ENCODE data around the gene AGBL4.

Gene AGBL4

DNA sequence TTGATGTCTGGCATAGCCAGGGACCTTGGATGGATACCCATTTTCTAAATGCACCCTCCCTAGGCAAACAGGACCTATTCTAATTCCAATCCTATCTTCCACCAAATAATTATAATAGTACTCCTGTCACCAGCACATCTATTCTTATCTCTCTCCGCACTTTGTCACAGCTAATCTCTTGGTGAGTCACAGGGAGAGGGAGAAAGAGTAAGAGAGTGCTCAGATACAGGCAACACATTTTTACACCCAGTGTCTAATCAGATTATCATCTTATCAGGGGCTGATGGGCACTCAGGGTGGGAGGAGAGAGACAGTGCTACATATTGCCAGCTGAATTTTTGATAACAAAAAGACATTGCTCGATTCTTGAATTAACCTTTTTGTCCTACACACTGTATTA lies 972.1 kb downstream of the AGBL4 start:
- H3K27ac ChIP-seq: no peak overlapping the region
- no peaks in the 10 kb centered on the region for H3K4me1 ChIP-seq (ENCODE audit: control insufficient read depth in 1 of 2, insufficient read depth in 1 of 2, low read depth in 1 of 2, low read length in 1 of 2)
- TF ChIP-seq, protein P1, sequence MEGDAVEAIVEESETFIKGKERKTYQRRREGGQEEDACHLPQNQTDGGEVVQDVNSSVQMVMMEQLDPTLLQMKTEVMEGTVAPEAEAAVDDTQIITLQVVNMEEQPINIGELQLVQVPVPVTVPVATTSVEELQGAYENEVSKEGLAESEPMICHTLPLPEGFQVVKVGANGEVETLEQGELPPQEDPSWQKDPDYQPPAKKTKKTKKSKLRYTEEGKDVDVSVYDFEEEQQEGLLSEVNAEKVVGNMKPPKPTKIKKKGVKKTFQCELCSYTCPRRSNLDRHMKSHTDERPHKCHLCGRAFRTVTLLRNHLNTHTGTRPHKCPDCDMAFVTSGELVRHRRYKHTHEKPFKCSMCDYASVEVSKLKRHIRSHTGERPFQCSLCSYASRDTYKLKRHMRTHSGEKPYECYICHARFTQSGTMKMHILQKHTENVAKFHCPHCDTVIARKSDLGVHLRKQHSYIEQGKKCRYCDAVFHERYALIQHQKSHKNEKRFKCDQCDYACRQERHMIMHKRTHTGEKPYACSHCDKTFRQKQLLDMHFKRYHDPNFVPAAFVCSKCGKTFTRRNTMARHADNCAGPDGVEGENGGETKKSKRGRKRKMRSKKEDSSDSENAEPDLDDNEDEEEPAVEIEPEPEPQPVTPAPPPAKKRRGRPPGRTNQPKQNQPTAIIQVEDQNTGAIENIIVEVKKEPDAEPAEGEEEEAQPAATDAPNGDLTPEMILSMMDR (IDR thresholded peaks at IDR 0.05): no peak
- H3K27me3 ChIP-seq: no peaks in the 10 kb centered on the region
- H3K9me3 ChIP-seq: no peaks in the 10 kb centered on the region
- H3K4me3 ChIP-seq (ENCODE audit: low read depth in 1 of 2, low read length in 1 of 2): no peak overlapping the region
- no peaks in the 10 kb centered on the region for H3K36me3 ChIP-seq

DNA sequence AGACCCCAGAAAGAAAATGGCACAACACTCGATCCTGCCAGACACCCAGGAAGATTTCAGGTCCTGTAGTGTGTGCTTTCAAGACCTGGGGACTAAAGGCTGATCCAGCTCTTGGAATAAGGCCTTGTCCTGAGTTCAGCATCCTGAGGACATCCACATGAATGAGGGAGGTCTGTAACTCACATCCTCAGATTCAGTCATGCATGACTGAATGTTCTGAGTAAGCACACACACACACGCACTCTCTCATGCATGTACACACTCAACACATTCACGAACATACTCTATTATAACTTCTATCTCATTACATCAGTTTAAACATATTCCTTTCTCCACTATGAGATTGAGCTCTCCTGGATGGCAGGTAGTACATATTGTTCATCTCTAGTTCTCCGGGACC lies 973.7 kb downstream of the AGBL4 start:
- no peaks in the 10 kb centered on the region for H3K4me1 ChIP-seq (ENCODE audit: control insufficient read depth in 1 of 2, insufficient read depth in 1 of 2, low read depth in 1 of 2, low read length in 1 of 2)
- no peaks in the 10 kb centered on the region for H3K9me3 ChIP-seq
- H3K27ac ChIP-seq: no peak overlapping the region
- H3K36me3 ChIP-seq: no peaks in the 10 kb centered on the region
- H3K4me3 ChIP-seq (ENCODE audit: low read depth in 1 of 2, low read length in 1 of 2): no peak overlapping the region
- no peaks in the 10 kb centered on the region for H3K27me3 ChIP-seq
- TF ChIP-seq, protein P1 (IDR thresholded peaks at IDR 0.05): no peak

DNA sequence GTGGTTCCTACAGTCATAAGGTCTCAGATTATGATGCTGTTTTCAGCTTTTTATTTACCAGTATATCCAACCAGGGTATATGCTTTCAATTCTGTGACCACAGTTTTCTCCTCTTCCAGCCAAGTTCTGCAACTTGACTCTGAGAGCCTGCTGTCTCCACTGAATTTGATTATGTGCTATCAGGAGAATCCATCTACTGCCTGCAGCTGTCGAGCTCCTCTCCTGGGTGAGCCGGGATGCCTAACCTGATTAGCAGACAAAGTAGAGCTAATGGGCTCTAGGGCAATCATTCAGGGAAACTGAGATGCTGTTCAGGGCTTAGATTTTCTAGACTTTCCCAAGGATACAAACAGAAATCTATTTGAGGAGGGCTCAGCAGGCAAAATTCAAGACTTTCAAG lies 975.6 kb downstream of the AGBL4 start:
- H3K9me3 ChIP-seq: no peaks in the 10 kb centered on the region
- no peaks in the 10 kb centered on the region for H3K36me3 ChIP-seq
- no peaks in the 10 kb centered on the region for H3K27me3 ChIP-seq
- no peaks in the 10 kb centered on the region for H3K4me1 ChIP-seq (ENCODE audit: control insufficient read depth in 1 of 2, insufficient read depth in 1 of 2, low read depth in 1 of 2, low read length in 1 of 2)
- H3K27ac ChIP-seq: no peak overlapping the region
- no peak overlapping the region for H3K4me3 ChIP-seq (ENCODE audit: low read depth in 1 of 2, low read length in 1 of 2)
- TF ChIP-seq, protein P1 (IDR thresholded peaks at IDR 0.05): no peak

DNA sequence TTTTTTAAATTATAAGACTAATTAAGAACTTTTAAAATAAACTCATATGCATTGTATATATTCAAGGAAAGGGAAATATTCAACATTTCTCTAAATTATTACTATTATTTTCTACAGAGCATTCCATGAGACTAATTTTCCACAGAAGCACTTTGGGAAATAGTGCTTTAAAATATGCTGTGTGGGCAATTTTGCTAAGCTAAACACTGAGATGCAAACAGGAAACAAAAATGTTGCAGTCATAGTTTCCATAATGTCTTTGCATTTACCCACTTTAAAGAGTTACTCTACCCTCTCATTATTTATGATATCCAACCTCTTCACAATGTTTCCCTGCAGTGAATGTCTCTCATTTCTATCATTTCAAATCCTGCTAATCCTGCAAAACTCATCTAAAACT lies 977.4 kb downstream of the AGBL4 start:
- H3K27me3 ChIP-seq: no peaks in the 10 kb centered on the region
- no peak overlapping the region for H3K27ac ChIP-seq
- H3K4me3 ChIP-seq (ENCODE audit: low read depth in 1 of 2, low read length in 1 of 2): no peak overlapping the region
- H3K36me3 ChIP-seq: no peaks in the 10 kb centered on the region
- no peaks in the 10 kb centered on the region for H3K9me3 ChIP-seq
- H3K4me1 ChIP-seq (ENCODE audit: control insufficient read depth in 1 of 2, insufficient read depth in 1 of 2, low read depth in 1 of 2, low read length in 1 of 2): no peaks in the 10 kb centered on the region
- TF ChIP-seq, protein P1 (IDR thresholded peaks at IDR 0.05): no peak

DNA sequence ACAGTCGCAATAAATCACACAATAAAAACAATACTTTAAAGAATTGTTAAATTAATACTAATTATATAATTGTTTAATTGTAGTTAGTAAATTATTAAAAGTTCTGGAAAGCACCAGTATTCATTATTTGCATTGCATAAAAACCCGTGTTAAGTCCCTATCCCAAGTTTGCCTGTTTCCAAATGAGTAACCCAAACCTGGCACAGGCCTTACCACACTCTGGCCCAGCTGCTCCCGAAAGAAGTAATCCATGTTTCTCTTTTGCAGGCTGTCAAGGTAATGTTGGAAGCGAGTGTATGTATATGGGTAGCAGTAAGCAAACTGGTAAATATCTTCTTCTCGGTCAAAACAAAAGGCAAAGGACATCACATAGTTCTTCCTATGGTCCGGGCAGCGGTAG lies 978.4 kb downstream of the AGBL4 start:
- H3K27me3 ChIP-seq: no peaks in the 10 kb centered on the region
- H3K4me1 ChIP-seq (ENCODE audit: control insufficient read depth in 1 of 2, insufficient read depth in 1 of 2, low read depth in 1 of 2, low read length in 1 of 2): no peaks in the 10 kb centered on the region
- TF ChIP-seq, protein P1 (IDR thresholded peaks at IDR 0.05): no peak
- H3K27ac ChIP-seq: no peak overlapping the region
- H3K4me3 ChIP-seq (ENCODE audit: low read depth in 1 of 2, low read length in 1 of 2): no peak overlapping the region
- H3K36me3 ChIP-seq: no peaks in the 10 kb centered on the region
- H3K9me3 ChIP-seq: no peaks in the 10 kb centered on the region

DNA sequence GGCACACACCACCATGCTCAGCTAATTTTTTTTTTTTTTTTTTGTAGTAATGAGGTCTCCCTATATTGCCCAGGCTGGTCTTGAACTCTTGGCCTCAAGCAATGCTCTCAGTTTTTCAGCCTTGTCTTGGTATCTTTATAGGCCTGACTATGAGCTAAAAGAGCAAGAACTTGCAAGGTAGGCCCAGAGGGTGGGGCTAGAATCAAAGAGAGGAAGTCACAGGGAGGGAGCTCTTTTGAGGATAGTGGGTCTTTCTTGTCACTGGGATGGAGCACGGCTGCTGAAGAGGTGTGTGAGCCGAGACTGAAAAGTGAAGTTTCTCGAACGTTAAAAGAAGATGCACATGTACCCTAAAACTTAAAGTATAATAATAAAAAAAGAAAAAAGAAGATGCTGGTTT lies 987.1 kb downstream of the AGBL4 start:
- TF ChIP-seq, protein P1 (IDR thresholded peaks at IDR 0.05): no peak
- Histone ChIP-seq H3K27me3 (no peaks in the 10 kb centered on the region), H3K4me3 (ENCODE audit: low read depth in 1 of 2, low read length in 1 of 2) (no peak overlapping the region), H3K36me3 (no peaks in the 10 kb centered on the region), H3K9me3 (no peaks in the 10 kb centered on the region), H3K4me1 (ENCODE audit: control insufficient read depth in 1 of 2, insufficient read depth in 1 of 2, low read depth in 1 of 2, low read length in 1 of 2) (no peaks in the 10 kb centered on the region), H3K27ac (no peak overlapping the region)

Data from neutrophil (primary cell).